ENCODE data around the gene ALG1L2.
"Not testable (repeated sequence)": the region's sequence is repeated elsewhere in the genome, so short reads cannot be mapped to it uniquely, and the experiment has no call there.

The ALG1L2 gene

DNA sequence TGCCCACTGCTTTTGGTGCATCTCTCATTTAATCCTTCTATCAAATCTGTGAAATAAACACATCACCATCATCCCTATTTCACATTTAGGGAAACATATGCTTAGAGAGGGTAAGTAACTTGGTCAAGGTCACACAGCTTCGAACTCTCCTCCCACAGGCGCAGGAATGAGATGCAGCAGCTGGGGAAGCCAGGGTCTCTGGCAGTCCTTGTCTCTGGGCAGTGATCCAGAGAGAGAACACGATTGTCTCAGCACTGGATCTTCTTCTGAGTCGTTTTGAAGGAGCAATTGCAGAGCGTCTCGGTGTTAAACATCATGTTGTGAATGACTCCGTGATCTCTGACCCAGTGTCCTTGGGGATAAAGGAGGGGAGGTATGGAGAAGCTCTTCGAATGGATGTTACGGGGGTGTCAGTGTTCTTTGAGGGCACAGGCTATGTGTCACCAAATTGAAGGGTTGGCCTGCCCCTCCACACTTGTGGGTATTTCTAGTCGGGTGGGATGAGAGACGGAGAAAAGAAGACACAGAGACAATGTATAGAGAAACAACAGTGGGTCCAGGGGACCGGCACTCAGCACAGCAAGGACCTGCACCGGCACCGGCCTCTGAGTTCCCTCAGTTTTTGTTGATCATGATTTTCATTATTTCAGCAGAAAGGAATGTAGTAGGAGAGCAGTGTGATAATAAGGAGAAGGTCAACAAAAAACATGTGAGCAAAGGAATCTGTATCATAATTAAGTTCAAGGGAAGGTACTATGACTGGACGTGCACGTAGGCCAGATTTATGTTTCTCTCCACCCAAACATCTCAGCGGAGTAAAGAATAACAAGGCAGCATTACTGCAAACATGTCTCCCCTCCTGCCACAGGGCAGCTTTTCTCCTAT is 41.5 kb downstream of the ALG1L2 start:
- DNase-seq (ENCODE audit: low spot score), result not testable (repeated sequence)

DNA sequence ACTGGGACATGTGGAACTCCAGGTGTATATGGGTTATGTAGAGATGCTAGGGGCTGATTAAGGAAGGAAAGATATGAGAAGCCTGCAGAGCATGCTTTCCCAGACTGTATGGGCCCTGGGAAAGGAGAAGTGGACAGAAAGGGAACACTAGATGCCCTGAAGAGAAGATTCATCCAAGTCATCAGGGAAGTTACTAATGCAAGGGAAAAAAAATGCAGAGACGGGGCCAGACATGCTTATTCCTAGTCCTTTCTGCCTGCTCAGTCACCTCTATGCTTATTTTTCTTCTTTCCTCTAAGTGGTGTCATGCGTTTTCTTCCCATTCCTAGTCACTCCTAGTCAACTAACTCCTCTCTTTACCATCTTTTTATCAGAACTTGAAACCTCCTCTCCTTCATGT is 43.8 kb downstream of the ALG1L2 start:
- not testable (repeated sequence) for DNase-seq (ENCODE audit: low spot score)

DNA sequence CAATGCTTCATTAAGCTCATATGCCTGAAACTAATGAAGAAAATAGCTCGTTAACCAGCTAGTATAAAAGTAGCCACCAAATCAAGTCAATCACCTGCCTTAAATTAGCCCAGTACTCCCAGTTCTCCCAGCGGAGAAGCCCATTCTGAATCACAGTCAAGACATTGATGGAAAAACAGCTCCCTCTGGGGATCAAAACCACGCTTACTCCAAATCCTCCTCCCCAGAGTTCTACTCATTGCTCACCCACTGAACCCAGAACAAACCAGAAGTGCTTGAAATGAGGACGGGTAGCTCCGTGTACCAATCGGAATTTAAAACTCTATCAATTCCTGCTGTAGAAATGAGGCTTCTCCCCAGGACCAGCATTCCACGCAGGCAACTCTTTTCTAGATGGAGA is 54.7 kb downstream of the ALG1L2 start:
- DNase-seq (ENCODE audit: low spot score), result not testable (repeated sequence)

DNA sequence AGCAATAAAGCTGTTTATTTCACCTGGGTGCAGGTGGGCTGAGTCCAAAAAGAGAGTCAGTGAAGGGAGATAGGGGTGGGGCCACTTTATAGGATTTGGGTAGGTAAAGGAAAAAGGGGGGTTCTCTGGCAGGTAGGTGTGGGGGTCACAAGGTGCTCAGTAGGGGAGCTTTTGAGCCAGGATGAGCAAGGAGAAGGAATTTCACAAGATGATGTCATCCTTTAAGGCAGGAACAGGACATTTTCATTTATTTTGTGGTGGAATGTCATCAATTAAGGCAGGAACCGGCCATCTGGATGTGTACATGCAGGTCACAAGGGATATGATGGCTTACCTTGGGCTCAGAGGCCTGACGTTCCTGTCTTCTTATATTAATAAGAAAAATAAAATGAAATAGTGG is 56.1 kb downstream of the ALG1L2 start:
- DNase-seq (ENCODE audit: low spot score), result not testable (repeated sequence)

DNA sequence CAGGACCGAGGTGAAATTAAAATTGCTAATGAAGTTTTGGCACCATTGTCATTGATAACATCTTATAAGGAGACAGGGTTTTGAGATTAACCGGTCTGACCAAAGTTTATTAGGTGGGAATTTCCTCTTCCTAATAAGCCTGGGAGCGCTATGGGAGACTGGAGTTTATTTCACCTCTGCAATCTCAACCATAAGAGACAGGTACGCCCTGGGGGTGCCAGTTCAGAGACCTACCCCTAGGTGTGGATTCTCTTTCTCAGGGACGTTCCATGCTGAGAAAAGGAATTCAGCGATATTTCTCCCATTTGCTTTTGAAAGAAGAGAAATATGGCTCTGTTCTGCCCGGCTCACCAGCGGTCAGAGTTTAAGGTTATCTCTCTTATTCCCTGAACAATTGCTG is 57.4 kb downstream of the ALG1L2 start:
- DNase-seq (ENCODE audit: low spot score), result not testable (repeated sequence)

DNA sequence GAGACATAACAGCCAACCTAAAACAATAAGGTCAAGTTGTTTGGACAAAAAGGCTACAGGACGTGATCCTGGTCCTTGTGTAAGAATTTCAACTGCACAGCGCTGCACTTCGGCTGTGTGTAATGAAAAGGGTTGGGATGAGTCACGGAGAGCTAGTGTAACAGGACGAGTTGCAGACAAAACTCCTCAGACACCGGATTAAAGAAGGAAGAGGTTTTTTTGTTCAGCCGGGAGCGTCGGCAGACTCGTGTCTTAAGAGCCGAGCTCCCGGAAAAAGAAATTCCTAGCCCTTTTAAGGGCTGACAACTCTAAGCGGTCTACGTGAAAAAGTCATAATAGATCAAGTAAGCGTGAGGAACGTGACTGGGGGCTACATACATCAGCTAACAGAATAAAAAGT is 59.1 kb downstream of the ALG1L2 start:
- not testable (repeated sequence) for DNase-seq (ENCODE audit: low spot score)

DNA sequence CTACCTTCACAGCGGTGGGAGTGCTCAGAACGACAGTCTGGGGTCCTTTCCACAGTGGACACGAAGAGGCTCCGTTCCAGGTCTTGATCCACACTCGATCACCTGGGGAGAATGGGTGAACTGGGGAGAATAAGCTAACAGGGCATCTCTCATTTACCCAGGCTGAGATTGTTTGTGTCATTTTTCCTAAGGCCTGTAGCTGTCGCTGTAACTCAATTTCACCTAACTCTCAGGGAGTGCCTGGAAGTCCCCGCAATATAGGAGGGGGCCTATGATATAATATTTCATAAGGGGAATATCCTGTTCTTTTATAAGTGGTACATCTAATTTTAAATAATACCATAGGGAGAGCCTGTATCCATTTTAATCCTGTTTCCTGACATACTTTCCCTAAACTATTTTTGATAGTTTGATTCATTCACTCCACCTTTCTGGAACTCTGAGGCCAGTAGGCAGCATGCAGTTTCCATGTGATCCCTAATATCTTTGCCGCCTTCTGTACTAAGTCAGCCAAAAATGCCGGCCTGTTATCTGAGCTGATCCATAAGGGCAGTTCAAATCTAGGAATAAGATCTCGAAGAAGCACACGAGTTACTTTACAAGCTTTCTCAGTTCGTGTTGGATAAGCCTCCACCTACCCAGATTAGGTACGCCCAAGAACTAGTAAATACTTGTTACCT is 62.2 kb downstream of the ALG1L2 start:
- not testable (repeated sequence) for DNase-seq (ENCODE audit: low spot score)

DNA sequence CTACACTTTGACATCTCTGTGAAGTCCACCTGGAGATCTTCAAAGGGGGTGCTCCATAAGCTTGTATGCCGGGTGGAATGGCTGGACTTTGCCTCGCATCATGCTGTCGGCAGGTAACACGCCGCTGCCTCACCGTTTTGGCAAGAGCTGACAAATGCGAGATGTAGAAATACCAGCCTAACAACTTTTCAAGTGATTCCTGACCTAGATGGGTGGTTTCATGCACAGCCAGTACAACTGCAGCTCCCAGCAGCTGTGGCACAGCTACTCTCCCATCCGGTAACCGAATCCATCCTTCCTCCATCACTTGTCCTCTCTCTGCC is 62.7 kb downstream of the ALG1L2 start:
- not testable (repeated sequence) for DNase-seq (ENCODE audit: low spot score)

DNA sequence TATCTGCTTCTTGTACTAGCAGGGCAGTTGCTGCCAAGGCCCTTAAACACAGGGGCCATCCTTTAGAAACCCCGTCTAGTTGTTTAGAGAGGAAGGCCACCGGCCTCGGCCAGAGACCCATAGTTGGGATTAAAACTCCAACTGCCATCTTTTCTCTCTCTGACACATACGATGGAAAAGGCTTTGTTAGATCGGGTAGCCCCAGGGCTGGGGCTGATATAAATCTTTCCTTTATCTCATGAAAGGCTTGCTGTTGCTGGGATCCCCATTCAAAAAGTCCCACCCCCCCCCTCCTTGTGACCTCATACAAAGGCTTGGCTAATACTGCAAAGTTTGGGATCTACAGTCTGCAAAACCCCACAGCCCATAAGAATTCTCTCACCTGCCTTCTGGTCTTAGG is 63.8 kb downstream of the ALG1L2 start:
- DNase-seq (ENCODE audit: low spot score), result not testable (repeated sequence)

DNA sequence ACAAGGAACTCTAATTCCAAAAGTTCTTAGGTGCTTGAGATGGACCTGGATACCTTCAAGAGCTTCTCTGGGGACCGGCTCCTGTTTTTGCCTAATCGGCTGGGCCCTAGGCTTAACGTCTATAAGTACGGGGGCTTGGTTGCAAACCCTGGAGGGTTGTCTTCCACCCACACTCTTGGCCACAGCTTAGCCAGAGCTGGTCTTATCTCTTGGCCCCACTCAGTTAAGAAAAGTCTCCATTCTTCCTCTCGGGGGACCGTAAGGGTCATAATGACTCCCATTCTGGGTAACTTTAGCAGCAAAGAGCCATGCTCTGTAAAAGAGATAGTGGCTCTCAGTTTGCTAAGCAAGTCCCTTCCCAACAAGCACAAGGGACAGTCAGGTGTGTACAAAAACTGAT is 64.8 kb downstream of the ALG1L2 start:
- DNase-seq (ENCODE audit: low spot score), result not testable (repeated sequence)

All from pons (tissue), 1 donor.